ENCODE measurements around the gene CEP164.

Gene CEP164

GRCh38 chr11:117442049-117442868 lies 114.6 kb downstream of the CEP164 start:
- no peak overlapping the region for H3K4me3 ChIP-seq (ENCODE audit: control insufficient read depth, low read depth, low read length)
- no peak for DNase-seq (ENCODE audit: low read depth)
- TF ChIP-seq CTCF (IDR thresholded peaks at IDR 0.05; ENCODE audit: control insufficient read depth, insufficient read depth, low read depth, low read length, missing control alignments): no peak

GRCh38 chr11:117442869-117443239 lies 115.2 kb downstream of the CEP164 start:
- H3K4me3 ChIP-seq (ENCODE audit: control insufficient read depth, low read depth, low read length): no peak overlapping the region
- DNase-seq (ENCODE audit: low read depth): no peak
- no peak for TF ChIP-seq CTCF (IDR thresholded peaks at IDR 0.05; ENCODE audit: control insufficient read depth, insufficient read depth, low read depth, low read length, missing control alignments)

GRCh38 chr11:117443266-117444186 lies 115.9 kb downstream of the CEP164 start:
- H3K4me3 ChIP-seq (ENCODE audit: control insufficient read depth, low read depth, low read length): no peak overlapping the region
- TF ChIP-seq CTCF (IDR thresholded peaks at IDR 0.05; ENCODE audit: control insufficient read depth, insufficient read depth, low read depth, low read length, missing control alignments): peak; percentile 55
- no peak for DNase-seq (ENCODE audit: low read depth)

GRCh38 chr11:117444256-117444655 lies 116.6 kb downstream of the CEP164 start:
- no peak overlapping the region for H3K4me3 ChIP-seq (ENCODE audit: control insufficient read depth, low read depth, low read length)
- no peak for DNase-seq (ENCODE audit: low read depth)
- no peak for TF ChIP-seq CTCF (IDR thresholded peaks at IDR 0.05; ENCODE audit: control insufficient read depth, insufficient read depth, low read depth, low read length, missing control alignments)

GRCh38 chr11:117444711-117445658 lies 117.3 kb downstream of the CEP164 start:
- no peak for DNase-seq (ENCODE audit: low read depth)
- H3K4me3 ChIP-seq (ENCODE audit: control insufficient read depth, low read depth, low read length): no peak overlapping the region
- no peak for TF ChIP-seq CTCF (IDR thresholded peaks at IDR 0.05; ENCODE audit: control insufficient read depth, insufficient read depth, low read depth, low read length, missing control alignments)

All from AG09309 (cell line).